HFF-Myc (cell line): ENCODE data around the gene MANEA.

Source experiments
- DNase-seq: peaks from one replicate; pipeline ENCODE4 v3.0.0-alpha.2; 2011; ENCODE audit warnings: low read depth; ENCODE audit errors: extremely low read depth
- H3K4me3 ChIP-seq: replicated peaks from 2 replicates; pipeline ENCODE4 v1.5.1; 2011; ENCODE audit warnings: low read depth, mild to moderate bottlenecking, control low read depth, low read length
- CTCF ChIP-seq: IDR thresholded peaks from 2 replicates; pipeline ENCODE4 v1.5.1; 2012; ENCODE audit warnings: mild to moderate bottlenecking, low read depth, low read length, control low read depth; ENCODE audit errors: missing control alignments

The MANEA gene

DNA sequence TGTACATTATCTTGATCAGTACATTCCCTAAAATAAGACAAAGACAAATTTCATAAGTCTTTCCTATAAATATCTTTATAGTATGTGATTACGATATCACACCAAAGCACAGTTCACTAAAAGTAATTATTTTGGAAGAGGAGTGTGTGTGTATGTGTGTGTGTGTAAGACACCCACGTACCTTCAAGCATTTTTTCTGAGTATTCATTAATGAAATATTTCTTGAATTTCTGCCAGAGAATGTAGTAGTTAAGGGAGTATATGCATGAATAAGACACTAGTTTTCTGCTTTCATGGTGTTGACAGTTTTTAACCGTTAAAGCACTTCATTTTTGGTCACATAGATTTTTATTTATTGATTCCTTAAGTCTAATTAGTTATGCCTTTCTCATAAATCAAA is 36.8 kb downstream of the MANEA start:
- no peak overlapping the region for H3K4me3 ChIP-seq
- no peak for TF ChIP-seq CTCF
- no peak for DNase-seq

DNA sequence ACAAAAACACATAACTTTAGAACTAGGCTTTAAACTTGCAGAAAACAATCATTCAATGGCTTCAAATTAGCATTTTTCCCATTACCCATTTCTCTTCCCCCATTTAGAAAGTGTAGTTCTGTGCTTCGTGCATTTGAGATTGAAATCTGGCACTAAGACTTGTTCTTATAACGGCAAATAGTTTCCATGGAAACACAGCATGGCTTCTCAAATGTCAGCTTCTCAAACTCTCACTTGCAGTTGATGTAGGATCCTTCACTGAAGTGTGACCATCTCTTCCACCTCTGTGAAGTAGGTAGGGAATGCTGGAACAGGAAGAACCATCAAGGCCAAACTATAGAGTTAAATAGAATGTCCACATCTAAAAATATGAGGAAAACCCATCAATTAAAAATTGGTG is 52.2 kb downstream of the MANEA start:
- TF ChIP-seq CTCF = no peak
- no peak overlapping the region for H3K4me3 ChIP-seq
- no peak for DNase-seq

DNA sequence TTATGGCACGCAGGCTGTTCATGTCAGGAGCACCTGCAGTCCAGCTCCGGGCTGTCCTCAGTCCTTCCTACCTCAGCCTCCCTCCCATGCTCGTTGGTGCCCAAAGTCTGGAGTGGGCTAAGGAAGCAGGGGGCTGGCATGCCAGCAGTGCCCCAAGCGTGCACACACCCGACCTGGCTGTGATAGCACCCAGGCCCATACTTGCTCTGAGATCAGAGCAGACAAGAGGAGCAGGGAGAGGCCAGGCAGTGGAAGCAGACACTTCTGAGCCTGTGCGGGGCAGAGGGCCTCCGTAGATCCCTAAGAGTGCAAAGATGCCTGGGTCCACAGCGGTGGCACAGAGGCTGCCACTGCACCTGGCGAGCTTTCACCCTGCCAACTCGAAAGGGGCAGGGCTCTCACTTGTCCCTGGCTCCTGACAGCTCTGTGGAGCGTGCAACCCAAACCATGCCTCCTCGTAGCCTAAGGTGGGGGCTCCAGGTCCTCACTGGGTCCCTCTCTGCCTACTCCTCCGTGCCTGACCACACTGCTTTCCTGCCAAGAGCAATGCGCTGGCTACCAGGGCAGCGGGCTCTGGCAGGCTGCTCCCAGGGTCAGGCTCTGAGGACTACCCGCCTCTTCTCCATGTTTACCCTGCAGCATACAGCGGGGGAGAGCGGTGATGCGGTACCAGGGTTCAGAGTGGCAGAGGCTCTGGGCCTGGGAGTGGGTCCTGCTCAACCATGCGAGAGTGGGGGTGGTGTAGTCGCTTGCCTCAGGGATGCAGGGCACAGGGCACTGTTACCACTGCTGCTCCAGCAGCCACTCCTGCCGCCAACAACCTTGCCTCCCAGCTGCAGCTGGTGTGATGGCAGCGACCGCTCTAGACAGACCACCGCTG is 59.5 kb downstream of the MANEA start:
- H3K4me3 ChIP-seq = no peak overlapping the region
- no peak for DNase-seq
- no peak for TF ChIP-seq CTCF

DNA sequence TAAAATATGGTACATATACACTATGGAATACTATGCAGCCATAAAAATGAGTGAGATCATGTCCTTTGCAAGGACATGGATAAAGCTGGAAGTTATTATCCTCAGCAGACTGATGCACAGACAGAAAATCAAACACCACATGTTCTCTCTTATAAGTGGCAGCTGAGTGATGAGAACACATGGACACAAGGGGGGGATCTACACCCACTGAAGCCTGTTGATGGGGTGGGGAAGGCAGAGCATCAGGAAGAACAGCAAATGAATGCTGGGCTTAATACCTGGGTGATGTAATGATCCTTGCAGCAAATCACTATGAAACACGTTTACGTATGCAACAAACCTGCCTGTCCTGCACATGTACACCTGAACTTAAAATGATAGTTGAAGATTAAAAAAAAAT is 71.3 kb downstream of the MANEA start:
- no peak for DNase-seq
- TF ChIP-seq CTCF = no peak
- H3K4me3 ChIP-seq = no peak overlapping the region

GRCh38 chr6:95649451-95649850 is 72.1 kb downstream of the MANEA start:
- TF ChIP-seq CTCF = no peak
- no peak for DNase-seq
- no peak overlapping the region for H3K4me3 ChIP-seq

DNA sequence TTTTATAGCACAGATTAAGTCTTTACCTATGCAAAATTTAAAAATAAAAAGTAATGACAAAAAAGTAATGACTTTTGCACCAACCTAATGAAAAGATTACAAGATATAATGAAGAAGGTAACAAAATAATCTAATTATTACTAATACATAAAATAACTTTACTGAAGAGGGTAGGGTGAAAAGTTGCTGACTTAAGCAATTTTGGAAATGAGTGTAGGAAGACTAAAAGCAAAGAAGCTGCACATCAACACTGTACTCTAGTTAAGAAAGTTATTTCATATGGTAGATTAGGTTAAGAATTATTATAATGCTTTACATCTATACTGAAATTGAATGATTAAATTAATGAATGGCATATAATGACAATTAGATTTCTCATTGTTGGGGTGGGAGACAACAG is 76.8 kb downstream of the MANEA start:
- DNase-seq = no peak
- H3K4me3 ChIP-seq = no peak overlapping the region
- no peak for TF ChIP-seq CTCF

DNA sequence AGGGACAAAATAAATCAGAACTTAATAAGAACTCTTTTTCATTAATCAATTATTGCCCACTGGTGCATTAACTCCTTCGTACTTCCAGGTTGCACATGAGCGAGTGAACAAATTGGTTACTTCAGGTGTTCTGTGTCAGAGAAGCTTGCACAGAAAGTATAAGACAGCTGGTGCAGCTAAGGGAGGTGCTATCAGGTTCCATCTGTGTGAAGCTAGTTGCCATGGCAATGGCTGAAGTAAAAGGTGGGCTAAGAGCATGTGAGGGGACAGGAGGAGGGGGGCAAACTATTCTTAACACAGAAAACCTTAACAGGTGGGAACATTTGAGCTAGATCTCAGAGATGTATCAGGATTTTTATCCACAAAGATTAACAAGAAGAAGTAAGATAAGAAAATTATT is 81.6 kb downstream of the MANEA start:
- DNase-seq = no peak
- no peak for TF ChIP-seq CTCF
- no peak overlapping the region for H3K4me3 ChIP-seq
